ENCODE data around the gene IFT88. TPM values are rescaled to one million over a fixed set of nuclear protein-coding genes. Genes with fewer than 3 reads are reported as not detected.

The IFT88 gene
- total and polyA plus RNA-seq, 11 donors, result 3.4 to 11.4 (median 8.2) TPM

- DNase-seq (no peak), ATAC-seq (no peak)
- no peak overlapping the region for H3K4me3 ChIP-seq
- no peaks in the 10 kb centered on the region for H3K27me3 ChIP-seq
- WGBS, 4 donors, result 56 to 75% (median 61%) methylated on average over 5 of the region's 5 CpGs
- intact Hi-C loops (cut with DNase I), result no loop called here
- H3K9me3 ChIP-seq, result no peaks in the 10 kb centered on the region
- H3K27ac ChIP-seq, result no peak overlapping the region
- H3K4me1 ChIP-seq, result peaks cover 0 to 12% (median 0%) of the 10 kb centered on the region in 12 donors
- no peaks in the 10 kb centered on the region for H3K36me3 ChIP-seq
- TF ChIP-seq, protein P1, sequence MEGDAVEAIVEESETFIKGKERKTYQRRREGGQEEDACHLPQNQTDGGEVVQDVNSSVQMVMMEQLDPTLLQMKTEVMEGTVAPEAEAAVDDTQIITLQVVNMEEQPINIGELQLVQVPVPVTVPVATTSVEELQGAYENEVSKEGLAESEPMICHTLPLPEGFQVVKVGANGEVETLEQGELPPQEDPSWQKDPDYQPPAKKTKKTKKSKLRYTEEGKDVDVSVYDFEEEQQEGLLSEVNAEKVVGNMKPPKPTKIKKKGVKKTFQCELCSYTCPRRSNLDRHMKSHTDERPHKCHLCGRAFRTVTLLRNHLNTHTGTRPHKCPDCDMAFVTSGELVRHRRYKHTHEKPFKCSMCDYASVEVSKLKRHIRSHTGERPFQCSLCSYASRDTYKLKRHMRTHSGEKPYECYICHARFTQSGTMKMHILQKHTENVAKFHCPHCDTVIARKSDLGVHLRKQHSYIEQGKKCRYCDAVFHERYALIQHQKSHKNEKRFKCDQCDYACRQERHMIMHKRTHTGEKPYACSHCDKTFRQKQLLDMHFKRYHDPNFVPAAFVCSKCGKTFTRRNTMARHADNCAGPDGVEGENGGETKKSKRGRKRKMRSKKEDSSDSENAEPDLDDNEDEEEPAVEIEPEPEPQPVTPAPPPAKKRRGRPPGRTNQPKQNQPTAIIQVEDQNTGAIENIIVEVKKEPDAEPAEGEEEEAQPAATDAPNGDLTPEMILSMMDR (IDR thresholded peaks at IDR 0.05), result no peak
- no peak for TF ChIP-seq POLR2A (IDR thresholded peaks at IDR 0.05)
These were observed 16.2 kb upstream of the IFT88 start for GRCh38 chr13:20550799-20551198.

DNA sequence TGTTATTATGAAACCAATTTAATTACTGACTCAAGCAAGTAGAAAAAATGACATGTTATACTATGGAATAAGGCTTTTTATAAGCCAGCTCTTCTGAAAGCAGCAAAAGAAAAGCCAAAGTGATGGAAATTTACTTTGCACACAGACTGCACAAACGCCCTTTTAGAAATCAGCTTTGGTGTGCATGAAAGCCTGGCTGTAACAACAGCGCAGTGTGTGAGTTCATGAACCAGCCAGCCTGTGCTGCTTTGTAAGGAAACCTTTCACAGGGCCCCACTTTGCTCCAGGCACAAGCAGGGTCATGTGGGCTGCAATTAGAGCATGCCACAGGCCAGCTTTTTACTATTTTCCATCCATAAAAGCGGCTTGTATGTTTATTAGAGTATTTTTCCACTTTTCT lies 13.6 kb upstream of the IFT88 start:
- ATAC-seq (no peak), DNase-seq (no peak)
- TF ChIP-seq, protein P1 (IDR thresholded peaks at IDR 0.05), result no peak
- TF ChIP-seq POLR2A (IDR thresholded peaks at IDR 0.05), result no peak
- Histone ChIP-seq H3K36me3 (no peaks in the 10 kb centered on the region), H3K27ac (no peak overlapping the region), H3K4me3 (no peak overlapping the region), H3K4me1 (no peaks in the 10 kb centered on the region), H3K27me3 (no peaks in the 10 kb centered on the region), H3K9me3 (no peaks in the 10 kb centered on the region)
- intact Hi-C loops (cut with DNase I), result no loop called here
- 75 to 87% (median 82%) methylated on average over 3 of the region's 3 CpGs for WGBS, 4 donors

- no peaks in the 10 kb centered on the region for H3K4me1 ChIP-seq
- no peaks in the 10 kb centered on the region for H3K9me3 ChIP-seq
- H3K27me3 ChIP-seq, result no peaks in the 10 kb centered on the region
- H3K4me3 ChIP-seq, result no peak overlapping the region
- WGBS, 4 donors, result 57 to 92% (median 75%) methylated on average over 3 of the region's 3 CpGs
- intact Hi-C loops (cut with DNase I), result no loop called here
- ATAC-seq, result no peak
- no peaks in the 10 kb centered on the region for H3K36me3 ChIP-seq
- H3K27ac ChIP-seq, result no peak overlapping the region
- DNase-seq, result no peak
- TF ChIP-seq, protein P1 (IDR thresholded peaks at IDR 0.05), result no peak
- no peak for TF ChIP-seq POLR2A (IDR thresholded peaks at IDR 0.05)
These were observed 8.0 kb upstream of the IFT88 start for GRCh38 chr13:20558982-20559381.

DNA sequence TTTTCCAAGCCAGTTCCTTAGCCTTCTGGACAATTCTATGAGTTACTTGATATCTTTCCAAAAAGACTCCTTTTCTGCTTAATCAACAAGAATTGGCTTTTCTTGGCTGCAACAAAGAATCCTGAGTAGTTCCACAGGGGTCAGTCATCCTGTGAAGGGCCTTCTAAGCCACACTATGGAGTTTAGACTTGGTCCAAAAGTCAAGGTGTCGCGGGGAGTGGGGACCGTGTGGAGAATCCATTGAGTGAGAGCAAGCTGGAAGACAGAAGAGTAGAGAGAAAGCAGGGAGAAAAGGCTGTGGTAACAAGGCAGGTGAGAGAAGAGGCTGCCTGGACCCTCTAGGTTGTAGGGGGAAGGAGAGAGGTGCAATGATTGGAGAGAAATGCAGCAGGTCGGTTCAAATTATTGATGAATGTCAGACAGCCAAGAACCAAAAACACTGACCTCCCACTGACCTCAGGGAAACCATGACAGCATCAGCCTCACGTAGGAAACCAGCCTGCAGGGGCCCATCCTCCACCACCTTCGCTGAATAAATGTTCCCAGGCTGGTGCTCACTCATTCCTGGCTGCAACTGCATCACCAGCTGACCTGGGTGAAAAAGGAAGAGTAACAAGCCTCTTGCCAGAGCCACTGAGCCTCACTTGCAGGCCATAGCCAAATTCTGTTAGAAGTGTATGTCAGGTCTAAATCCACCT lies 7.1 kb upstream of the IFT88 start:
- intact Hi-C loops (cut with DNase I), result loop anchor here in 1 of 10 donors (5.0 kb wide), 1 partner anchor 33 kb away; the partner anchor contains the start of gene CRYL1
- Histone ChIP-seq H3K9me3 (peaks cover 0 to 3% (median 0%) of the 10 kb centered on the region in 12 donors), H3K4me3 (no peak overlapping the region), H3K4me1 (no peaks in the 10 kb centered on the region), H3K27me3 (no peaks in the 10 kb centered on the region), H3K36me3 (no peaks in the 10 kb centered on the region), H3K27ac (no peak overlapping the region)
- DNase-seq (no peak), ATAC-seq (no peak)
- no peak for TF ChIP-seq POLR2A (IDR thresholded peaks at IDR 0.05)
- TF ChIP-seq, protein P1 (IDR thresholded peaks at IDR 0.05), result no peak
- WGBS, 4 donors, result 78 to 89% (median 86%) methylated on average over 6 of the region's 6 CpGs

Measured in heart left ventricle (tissue), 16 donors.